GM19099 (cell line): ENCODE results near the gene KATNA1.

Source experiments
- POLR2A ChIP-seq: IDR thresholded peaks from 3 replicates; pipeline ENCODE4 v1.6.1; 2011; ENCODE audit warnings: low read depth; ENCODE audit not compliant: insufficient read length; ENCODE audit errors: extremely low read depth

KATNA1 gene

DNA sequence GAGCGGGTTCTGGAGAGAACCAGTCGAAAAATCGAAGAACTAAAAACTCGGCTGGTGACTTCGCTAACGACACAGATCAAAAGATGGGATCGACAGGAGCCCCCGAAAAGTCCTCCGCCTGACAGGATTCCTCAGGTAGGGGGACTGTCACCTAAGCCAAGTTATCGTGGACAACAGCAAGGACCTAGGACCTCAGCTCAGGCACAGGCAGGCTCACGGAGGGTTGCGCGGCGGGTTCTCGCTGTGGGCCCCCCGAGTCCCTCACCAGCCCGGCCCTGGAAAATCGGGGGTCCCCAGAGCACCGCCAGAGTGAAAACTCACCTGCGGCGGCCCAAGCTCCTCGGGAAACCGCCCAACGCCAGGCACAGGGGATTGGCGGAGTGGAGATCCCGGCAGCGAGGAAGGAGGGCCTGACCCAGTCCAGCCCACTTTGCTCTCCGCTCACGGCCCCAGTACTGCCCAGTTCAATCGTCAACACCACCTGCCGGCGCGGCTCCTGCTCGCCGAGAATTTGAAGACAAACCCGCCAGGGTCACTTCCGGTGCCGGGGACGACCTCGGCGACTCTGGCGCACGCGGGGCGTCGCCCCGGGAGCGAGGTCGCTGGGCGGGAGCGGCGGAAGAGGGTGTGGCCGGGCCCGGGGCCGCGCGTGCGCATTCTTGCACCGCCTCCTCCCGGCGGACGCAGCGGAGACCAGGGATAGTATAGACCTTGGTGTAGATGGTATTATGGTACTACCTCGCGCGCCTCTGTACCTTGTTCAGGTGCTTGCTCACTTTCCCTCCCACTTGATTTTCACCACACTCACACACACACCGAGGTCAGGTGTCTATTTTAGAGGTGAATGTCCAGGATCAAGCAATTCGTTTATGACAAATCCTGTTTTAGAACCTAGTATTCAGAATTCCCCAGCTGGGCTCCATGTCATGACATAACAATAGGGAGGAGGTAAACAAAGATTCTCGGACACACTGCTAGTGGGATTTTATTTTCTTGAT lies at the start of gene KATNA1:
TSS of gene KATNA1 (minus strand) at position 567 of the 998 bp plus-strand sequence. CDS start 10,167 bp downstream, outside the sequence.
- peak; percentile 93 for TF ChIP-seq POLR2A

DNA sequence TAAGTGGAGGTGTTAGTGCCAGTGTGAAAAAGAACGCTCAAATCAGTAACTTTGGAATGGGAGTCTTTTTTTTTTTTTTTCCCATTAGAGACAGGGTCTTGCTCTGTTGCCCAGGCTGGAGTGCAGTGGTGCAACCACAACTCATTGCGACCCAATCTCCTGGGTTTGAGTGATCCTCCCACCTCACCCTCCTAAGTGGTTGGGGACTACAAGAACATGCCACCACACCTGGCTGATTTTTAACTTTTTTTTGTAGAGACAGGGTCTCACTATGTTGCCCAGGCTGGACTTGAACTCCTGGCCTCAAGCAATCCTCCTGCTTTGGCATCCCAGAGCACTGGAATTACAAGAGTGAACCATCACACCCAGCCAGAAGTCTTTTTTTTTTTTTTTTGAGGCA lies 49.7 kb upstream of the KATNA1 start:
- TF ChIP-seq POLR2A, result no peak

DNA sequence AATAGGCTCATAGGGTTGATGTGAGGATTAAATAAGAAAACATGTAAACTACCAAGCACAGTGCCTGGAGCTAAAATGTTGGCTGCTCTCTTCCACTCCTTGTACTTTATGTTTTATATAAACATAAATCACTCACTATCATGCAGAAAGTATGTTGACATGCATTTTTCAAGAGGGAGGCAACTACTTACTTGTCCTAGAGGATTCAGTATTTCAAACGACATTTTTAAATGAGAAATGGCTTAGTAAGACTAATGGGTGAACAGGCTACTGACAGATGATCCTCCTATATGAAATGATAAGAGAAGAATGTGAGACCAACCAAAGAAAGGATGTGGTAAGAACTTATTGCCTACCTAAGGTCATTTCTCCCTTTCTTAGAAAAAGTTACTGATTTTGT lies 48.4 kb upstream of the KATNA1 start:
- TF ChIP-seq POLR2A, result no peak

DNA sequence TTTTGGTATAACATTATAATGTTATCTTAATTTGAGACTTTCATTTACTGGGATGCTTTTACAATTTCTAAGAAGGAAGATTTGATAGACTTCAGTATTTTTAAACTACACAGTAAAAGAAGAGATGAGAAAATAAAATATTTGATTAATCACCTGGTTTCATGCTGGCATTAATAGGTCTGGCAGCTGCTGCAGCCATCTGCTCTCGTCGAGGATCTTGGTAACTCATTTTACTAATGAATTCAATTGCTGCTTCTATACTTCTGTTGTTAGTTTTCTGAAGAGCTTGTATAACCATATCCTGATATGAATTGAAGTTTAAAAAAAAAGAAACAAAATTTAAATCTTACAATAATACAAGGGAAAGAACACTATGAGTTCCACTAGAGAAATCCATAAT lies 46.4 kb upstream of the KATNA1 start:
- no peak for TF ChIP-seq POLR2A

DNA sequence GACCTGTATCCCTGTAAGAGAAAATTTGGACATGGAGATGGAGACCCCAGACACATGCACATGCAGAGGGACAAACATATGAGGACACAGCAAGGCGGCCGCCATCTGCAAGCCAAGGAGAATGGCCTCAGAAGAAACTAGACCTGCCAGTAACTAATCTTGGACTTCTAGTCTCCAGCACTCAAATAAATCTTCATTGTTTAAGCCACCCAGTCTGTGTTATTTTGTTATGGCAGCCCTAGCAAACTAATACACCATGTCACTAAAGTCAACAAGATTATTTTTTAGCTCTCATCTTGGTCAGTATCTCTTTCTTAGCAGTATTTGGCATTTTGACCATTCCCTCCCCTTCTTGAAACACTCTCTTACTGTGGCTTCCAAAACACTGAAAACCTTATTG lies 42.7 kb upstream of the KATNA1 start:
- no peak for TF ChIP-seq POLR2A

DNA sequence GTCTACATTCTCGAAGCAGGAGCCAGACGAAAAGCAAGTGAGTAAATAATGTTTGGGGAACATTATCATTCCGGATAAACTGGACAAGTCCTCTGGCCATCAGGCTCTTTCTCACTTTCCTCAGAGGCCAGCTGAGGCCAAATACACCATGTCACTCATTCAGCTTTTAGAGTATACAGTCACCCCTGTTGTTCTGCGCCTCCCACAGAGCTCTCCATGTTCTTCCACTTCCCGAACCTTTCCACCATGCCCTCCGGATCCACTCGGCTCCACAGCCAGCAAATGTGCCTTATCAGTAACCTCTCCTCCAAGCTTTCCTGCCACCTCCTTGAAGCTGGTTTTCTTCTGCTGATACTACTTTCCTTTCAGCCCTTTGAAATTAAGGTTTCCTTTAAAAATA lies 37.7 kb upstream of the KATNA1 start:
- no peak for TF ChIP-seq POLR2A

DNA sequence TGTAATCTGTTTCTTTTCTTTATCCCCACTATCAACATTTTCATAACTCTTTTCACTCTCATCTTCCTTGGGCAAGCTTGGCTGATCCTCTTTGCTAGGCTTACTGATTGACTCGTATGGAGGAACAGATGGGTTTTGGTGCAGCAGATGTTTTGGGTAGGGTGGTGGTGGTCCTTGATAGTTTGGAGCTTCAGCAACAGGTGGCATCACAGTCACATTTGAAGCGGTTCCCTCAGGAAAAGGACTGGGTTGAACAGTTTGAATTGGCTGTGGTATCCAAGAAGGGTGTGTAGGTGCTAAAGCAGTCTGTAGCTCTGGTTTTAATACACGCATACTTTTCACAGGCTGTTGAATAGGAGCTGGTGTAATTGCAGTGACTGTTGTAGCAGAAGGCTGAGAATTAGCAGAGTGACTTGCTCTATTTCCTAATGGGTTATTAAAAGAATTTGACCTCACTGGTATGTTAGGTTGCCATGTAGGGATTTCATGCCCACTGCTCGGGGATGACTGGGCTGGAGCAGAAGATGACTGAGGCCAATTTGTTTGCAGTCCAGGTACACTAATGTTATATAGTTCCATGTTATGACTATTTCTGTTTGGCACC lies 34.8 kb upstream of the KATNA1 start:
- TF ChIP-seq POLR2A, result no peak

DNA sequence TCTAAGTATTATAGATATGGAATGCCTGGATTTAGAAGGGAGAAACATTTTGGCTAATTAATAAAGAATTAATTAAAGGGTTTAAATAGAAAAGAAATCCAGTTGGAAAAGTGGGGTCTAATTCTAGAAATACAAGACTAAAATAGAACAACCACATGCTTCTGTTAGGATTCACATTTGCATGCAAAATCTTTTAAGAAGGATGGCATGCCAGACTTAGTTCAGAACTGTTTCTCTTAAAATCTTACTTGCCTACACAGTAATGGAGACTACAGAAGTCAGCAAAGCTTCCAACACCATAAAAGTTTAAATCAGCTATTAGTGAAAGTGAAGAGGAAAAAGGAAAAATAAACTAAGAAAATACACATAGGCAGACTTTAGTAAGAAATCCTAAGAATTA lies 32.7 kb upstream of the KATNA1 start:
- TF ChIP-seq POLR2A, result no peak

DNA sequence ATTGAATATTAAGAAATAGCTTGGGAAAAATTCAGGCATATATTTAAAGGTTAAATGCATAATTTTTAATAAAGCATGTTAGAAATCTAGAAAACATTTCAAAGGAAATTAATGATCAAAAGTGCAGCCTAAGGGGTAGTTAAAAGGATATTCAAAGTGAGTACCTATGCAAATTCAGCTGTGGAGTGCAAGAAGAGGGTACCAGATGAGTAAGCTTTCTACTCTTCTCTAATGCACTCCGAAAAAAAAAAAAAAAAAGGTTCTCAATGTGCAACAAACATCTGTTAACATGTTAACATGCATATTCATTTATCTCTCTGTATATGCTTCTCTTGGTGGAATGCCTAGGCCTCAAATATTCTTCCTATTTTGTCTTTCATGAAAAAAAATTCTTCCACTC lies 32.0 kb upstream of the KATNA1 start:
- TF ChIP-seq POLR2A, result no peak

DNA sequence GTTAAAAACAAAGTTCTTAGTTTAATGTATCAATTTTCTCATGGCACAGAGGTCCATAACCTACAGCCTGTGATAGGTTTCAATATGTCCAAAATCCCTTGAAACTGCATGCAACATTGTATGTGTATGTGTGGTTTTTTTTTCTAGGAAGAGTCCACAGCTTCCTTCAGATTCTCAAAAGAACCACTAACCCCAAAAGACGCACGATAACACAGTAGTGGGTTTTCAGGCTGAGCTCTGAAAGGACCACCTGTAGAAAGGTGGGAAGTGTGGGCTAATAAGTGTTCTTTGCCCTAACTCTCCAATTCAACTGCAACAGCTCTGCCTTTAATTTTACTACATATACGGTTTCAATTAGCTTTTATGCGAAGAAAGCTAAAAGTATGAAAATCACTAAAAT lies 11.5 kb upstream of the KATNA1 start:
- TF ChIP-seq POLR2A, result no peak

DNA sequence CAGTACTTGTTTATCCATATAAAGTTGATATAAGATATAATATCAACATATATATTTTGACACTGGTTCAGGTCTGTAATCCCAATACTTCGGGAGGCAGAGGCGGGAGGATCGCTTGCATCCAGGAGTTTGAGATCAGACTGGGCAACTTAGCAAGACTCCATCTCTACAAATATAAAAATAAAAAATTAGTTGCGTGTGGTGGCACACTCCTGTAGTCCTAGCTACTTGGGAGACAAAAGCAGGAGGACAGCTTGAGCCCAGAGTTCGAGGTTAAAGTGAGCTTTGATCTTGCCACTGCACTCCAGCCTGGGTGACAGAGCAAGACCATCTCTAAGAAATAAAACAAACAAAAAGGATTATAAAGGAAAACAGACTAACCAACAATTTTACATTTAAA lies 8.9 kb upstream of the KATNA1 start:
- no peak for TF ChIP-seq POLR2A

DNA sequence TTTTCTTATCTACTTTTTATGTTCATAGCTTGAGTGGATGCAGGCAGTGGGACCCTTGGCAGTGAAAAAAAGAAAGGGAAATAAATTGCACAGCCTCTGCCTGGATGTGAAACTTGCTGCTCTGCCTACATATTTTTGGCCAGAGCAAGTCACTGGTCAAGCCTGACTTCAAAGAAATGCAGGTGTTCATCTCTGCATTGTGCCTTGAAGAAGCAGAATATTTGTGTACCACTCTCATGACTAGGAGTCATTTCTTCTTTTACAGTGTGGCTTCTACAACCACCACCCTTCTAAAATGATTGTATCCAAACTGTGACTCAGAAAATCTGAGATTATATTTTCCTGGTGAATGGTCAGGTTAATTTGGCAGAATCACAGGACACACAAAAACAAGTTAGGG lies 2.5 kb upstream of the KATNA1 start:
- no peak for TF ChIP-seq POLR2A

DNA sequence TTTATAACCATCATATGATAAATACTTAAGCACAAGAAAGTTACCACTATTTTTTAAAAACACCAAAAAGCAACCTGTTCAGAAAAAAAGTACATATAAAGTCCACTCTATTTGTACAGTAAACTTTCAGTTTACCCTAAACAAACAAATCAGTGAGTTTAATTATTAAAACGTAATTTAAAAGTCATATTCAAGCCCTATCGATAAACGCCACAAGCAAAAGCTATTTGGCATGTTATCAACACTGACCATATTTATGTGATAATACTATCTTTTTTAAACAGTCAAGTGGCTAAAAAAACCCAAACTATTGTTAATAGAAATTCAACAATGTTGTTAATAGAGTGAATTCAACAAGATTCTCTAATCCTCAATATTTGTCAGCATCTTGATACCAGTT lies 1.9 kb downstream of the KATNA1 start:
- no peak for TF ChIP-seq POLR2A

DNA sequence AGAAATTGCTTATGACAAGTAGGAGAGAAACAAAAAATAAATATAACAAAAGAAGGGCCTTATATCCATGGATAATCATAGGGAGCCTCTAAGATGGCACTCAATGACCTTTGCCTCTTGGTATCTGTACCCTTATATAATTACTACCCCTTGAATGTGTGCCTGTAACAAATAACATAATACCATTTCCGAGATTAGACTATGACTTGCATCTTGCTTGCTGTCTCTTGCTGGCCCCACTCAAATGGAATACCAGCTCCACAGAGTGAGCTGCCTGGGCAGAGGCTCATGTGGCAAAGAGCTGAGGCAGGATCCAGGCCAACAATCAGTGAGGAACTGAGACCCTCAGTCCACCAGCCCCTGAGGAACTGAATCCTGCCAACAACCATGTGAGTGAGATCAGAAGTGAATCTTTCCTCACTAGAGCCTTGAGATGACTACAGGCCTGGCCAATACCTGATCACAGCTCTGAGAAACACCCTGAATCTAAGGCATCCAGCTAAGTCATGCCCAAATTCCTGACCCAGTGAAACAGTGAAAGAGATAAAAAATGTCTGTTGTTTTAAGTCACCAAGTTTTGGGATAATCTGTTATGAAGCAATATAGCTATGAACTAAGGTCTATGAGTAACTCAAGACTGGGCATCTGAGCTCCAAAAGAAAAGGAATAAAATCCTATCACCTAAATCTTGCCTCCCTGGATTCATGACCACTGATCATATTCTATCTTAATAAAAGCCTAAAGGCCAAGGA lies 5.5 kb downstream of the KATNA1 start:
- no peak for TF ChIP-seq POLR2A

DNA sequence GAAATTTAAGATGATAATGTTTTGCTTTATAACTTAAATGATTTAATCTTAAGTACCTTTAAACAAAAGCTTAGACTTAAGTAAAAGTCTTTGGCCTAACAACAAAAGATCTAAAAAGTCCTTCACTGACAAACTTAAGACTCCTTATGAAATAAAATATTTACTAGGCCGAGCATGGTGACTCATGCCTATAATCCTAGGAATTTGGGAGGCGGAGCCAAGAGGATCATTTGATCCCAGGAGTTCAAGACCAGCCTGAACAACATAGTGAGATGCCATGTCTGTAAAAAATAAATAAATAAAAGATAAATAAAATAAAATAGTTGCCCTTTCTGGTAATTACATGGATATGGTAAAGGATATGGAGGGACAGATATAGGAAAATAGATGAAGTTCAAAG lies 12.4 kb downstream of the KATNA1 start:
- TF ChIP-seq POLR2A, result no peak
